Fibroblast of lung (primary cell): Measurements from ENCODE around the gene BGN.

Source experiments
- CTCF ChIP-seq, 2 donors: IDR thresholded peaks in 1 of 2; conservative IDR thresholded peaks in 1 of 2; 1 replicate in 1 of 2; 2 replicates in 1 of 2; pipeline ENCODE4 v1.5.1; 2011 to 2012; ENCODE audit warnings: low read length in 2 of 2, control low read depth in 1 of 2, inconsistent platforms in 1 of 2, low read depth in 1 of 2, mild to moderate bottlenecking in 1 of 2
- EZH2 ChIP-seq: IDR thresholded peaks from 2 replicates; pipeline ENCODE4 v1.5.1; 2012; ENCODE audit warnings: low read length, control low read depth, mild to moderate bottlenecking; ENCODE audit errors: missing control alignments

- TF ChIP-seq CTCF (conservative IDR thresholded peaks at IDR 0.05 in 1 of 2, IDR thresholded peaks at IDR 0.05 in 1 of 2; ENCODE audit: low read depth in 1 of 2, low read length in 2 of 2) (no peak), EZH2 (no peak)
Observed at GRCh38 chrX:153500676-153501280, 6.0 kb downstream of the BGN start.
